Measurements from ENCODE around the gene PKP4.

The PKP4 gene

DNA sequence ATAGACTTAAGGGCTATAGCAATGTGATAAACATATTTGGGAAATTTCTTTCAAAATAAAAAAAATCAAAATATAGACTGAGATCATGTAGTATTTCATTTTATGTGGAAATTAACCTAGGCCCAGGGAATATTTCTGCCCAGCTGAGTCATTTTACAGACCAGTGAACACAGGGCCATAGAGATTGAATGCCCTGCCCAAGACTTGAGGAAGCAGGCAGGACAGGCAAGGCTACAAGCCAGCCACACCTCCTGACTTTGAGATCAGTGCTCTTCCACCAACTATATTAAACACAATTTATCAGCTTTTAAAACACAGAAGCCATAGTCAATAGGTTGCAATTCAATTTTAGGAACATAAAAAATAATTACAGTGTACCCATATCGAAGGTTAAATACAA, 13.1 kb upstream of the PKP4 start:
- no peak overlapping the region for H3K9ac ChIP-seq (ENCODE audit: low read length)
- H3K9me3 ChIP-seq (ENCODE audit: insufficient read depth, low read length), result no peaks in the 10 kb centered on the region
- H3K4me3 ChIP-seq (ENCODE audit: insufficient read depth, low read length, poor library complexity, severe bottlenecking), result no peak overlapping the region
- no peaks in the 10 kb centered on the region for H3F3A ChIP-seq (ENCODE audit: insufficient read depth)
- no peak overlapping the region for H2AFZ ChIP-seq (ENCODE audit: low read depth, low read length, severe bottlenecking)
- no peaks in the 10 kb centered on the region for H3K27me3 ChIP-seq (ENCODE audit: low read length)
- no peak overlapping the region for H3K4me2 ChIP-seq (ENCODE audit: low read depth, low read length, poor library complexity, severe bottlenecking)
- H3K27ac ChIP-seq (ENCODE audit: low read depth, low read length), result no peak overlapping the region
- no peaks in the 10 kb centered on the region for H4K20me1 ChIP-seq (ENCODE audit: low read depth, low read length)
- H3K36me3 ChIP-seq (ENCODE audit: low read length), result no peaks in the 10 kb centered on the region
- TF ChIP-seq EZH2phosphoT487 (conservative IDR thresholded peaks at IDR 0.05; ENCODE audit: low read length), result no peak
- TF ChIP-seq, protein P1, sequence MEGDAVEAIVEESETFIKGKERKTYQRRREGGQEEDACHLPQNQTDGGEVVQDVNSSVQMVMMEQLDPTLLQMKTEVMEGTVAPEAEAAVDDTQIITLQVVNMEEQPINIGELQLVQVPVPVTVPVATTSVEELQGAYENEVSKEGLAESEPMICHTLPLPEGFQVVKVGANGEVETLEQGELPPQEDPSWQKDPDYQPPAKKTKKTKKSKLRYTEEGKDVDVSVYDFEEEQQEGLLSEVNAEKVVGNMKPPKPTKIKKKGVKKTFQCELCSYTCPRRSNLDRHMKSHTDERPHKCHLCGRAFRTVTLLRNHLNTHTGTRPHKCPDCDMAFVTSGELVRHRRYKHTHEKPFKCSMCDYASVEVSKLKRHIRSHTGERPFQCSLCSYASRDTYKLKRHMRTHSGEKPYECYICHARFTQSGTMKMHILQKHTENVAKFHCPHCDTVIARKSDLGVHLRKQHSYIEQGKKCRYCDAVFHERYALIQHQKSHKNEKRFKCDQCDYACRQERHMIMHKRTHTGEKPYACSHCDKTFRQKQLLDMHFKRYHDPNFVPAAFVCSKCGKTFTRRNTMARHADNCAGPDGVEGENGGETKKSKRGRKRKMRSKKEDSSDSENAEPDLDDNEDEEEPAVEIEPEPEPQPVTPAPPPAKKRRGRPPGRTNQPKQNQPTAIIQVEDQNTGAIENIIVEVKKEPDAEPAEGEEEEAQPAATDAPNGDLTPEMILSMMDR (IDR thresholded peaks at IDR 0.05; ENCODE audit: insufficient read depth, low read length, poor library complexity, severe bottlenecking), result no peak
- H3K9me2 ChIP-seq (replicated peaks; ENCODE audit: insufficient read depth, low read length), result no peaks in the 10 kb centered on the region
- H3K79me2 ChIP-seq (ENCODE audit: insufficient read depth, low read length), result no peaks in the 10 kb centered on the region

DNA sequence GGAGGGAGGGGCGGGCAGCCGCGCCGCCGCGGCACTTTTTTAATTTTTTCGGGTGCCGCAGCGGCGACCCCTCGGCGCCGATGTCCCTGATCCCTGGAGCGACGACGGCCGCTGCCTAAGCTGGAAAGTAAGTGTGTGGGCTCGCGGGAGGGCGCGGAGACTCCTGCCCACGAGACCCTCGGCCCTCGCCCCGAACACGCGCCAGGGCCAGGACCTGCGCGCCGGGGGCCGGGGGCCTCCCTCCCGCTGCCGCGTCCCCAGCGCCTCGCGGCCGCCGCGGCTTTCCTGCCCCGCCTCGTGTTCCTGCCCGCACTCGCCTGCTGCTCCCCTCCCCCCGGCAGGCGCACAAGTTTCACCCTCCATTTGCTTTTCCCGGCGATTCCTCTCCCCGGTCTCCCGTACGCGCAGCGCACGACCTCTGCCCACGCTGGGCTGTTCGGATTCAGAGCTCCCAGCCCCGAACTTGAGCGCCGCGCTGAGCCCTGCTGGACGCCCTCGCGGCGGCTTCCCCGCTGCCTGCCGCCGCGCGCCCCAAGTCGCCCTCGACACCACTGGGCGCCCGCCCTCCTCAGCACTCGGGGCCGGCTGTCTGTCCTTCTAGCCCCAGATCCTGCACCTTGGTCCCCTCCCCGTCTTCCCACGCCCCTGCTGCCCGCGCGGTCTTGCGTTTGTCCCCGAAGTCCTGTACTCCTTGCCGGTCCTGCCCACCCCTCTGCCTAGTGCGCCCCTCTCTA, 507 bp downstream of the PKP4 start:
- Histone ChIP-seq H3K4me3 (ENCODE audit: insufficient read depth, low read length, poor library complexity, severe bottlenecking) (peak overlapping the region; percentile 66), H3K36me3 (ENCODE audit: low read length) (no peaks in the 10 kb centered on the region), H3F3A (ENCODE audit: insufficient read depth) (no peaks in the 10 kb centered on the region), H3K79me2 (ENCODE audit: insufficient read depth, low read length) (no peaks in the 10 kb centered on the region; the same call in 1 of the 2 replicates), H3K4me2 (ENCODE audit: low read depth, low read length, poor library complexity, severe bottlenecking) (peak overlapping the region; percentile 57), H2AFZ (ENCODE audit: low read depth, low read length, severe bottlenecking) (peak overlapping the region; percentile 59), H3K27ac (ENCODE audit: low read depth, low read length) (no peak overlapping the region), H4K20me1 (ENCODE audit: low read depth, low read length) (peaks cover 14% of the 10 kb centered on the region), H3K27me3 (ENCODE audit: low read length) (no peaks in the 10 kb centered on the region), H3K9me2 (replicated peaks; ENCODE audit: insufficient read depth, low read length) (no peaks in the 10 kb centered on the region), H3K9me3 (ENCODE audit: insufficient read depth, low read length) (no peaks in the 10 kb centered on the region), H3K9ac (ENCODE audit: low read length) (peak overlapping the region; percentile 65)
- TF ChIP-seq, protein P1 (IDR thresholded peaks at IDR 0.05; ENCODE audit: insufficient read depth, low read length, poor library complexity, severe bottlenecking), result no peak
- TF ChIP-seq EZH2phosphoT487 (conservative IDR thresholded peaks at IDR 0.05; ENCODE audit: low read length), result no peak

DNA sequence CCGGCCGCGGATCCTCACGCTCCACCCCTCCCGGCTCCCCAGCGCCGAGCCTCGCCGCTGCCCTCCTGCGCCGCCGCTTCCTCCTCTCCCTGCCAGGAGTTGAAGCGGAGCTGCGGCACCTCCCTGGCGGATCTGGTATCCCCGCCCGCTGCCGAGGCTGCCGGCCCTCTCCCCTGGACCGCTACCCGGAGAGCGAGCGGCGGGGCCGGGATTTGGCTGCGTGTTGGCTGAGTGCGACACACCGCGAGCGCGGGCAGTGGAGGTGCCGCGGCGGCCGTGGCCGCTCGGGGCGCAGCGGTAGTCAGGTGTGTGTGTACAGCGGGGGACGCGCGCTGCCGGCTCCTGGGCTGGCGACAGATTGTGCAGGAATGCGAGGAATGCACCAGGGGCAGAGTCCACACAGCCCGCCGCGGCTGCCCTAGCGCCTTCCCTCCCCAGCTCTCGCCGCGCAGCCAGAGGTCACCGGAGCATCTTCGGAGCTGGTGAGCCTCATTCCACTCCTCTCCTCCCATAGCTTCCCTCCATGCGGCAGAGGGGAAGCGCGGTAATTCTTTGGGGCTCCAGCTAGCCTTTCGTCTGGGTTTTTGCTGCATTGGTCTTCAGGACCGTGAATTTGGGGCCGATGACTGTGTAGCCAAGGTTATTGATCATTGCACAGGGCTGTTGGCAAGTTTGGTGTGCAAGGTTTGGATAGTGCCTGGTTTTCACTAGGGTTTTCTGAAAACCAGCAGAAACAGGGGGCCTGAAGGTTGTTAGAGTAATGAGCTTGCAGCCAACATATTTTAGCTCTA, 1.3 kb downstream of the PKP4 start:
- Histone ChIP-seq H3K36me3 (ENCODE audit: low read length) (no peaks in the 10 kb centered on the region), H4K20me1 (ENCODE audit: low read depth, low read length) (peaks cover 14% of the 10 kb centered on the region), H3K4me3 (ENCODE audit: insufficient read depth, low read length, poor library complexity, severe bottlenecking) (peak overlapping the region; percentile 66), H3K27ac (ENCODE audit: low read depth, low read length) (no peak overlapping the region), H2AFZ (ENCODE audit: low read depth, low read length, severe bottlenecking) (peak overlapping the region; percentile 59), H3K4me2 (ENCODE audit: low read depth, low read length, poor library complexity, severe bottlenecking) (peak overlapping the region; percentile 57), H3F3A (ENCODE audit: insufficient read depth) (no peaks in the 10 kb centered on the region), H3K79me2 (ENCODE audit: insufficient read depth, low read length) (no peaks in the 10 kb centered on the region; the same call in 1 of the 2 replicates), H3K9ac (ENCODE audit: low read length) (peak overlapping the region; percentile 65), H3K9me2 (replicated peaks; ENCODE audit: insufficient read depth, low read length) (no peaks in the 10 kb centered on the region), H3K27me3 (ENCODE audit: low read length) (no peaks in the 10 kb centered on the region), H3K9me3 (ENCODE audit: insufficient read depth, low read length) (no peaks in the 10 kb centered on the region)
- TF ChIP-seq EZH2phosphoT487 (conservative IDR thresholded peaks at IDR 0.05; ENCODE audit: low read length), result no peak
- TF ChIP-seq, protein P1 (IDR thresholded peaks at IDR 0.05; ENCODE audit: insufficient read depth, low read length, poor library complexity, severe bottlenecking), result no peak
